Stimulated activated CD4-positive, alpha-beta T cell treated with anti-CD3 and anti-CD28 coated beads, TNF-alpha, amount 100 ng/mL, for 48 hours (primary cell): ENCODE results near the gene AURKA.

Experiments used
- DNase-seq, 3 donors: peaks; one replicate each; pipeline ENCODE4 v3.0.0-alpha.2; 2020; ENCODE audit warnings: low read depth in 3 of 3

AURKA gene

DNA sequence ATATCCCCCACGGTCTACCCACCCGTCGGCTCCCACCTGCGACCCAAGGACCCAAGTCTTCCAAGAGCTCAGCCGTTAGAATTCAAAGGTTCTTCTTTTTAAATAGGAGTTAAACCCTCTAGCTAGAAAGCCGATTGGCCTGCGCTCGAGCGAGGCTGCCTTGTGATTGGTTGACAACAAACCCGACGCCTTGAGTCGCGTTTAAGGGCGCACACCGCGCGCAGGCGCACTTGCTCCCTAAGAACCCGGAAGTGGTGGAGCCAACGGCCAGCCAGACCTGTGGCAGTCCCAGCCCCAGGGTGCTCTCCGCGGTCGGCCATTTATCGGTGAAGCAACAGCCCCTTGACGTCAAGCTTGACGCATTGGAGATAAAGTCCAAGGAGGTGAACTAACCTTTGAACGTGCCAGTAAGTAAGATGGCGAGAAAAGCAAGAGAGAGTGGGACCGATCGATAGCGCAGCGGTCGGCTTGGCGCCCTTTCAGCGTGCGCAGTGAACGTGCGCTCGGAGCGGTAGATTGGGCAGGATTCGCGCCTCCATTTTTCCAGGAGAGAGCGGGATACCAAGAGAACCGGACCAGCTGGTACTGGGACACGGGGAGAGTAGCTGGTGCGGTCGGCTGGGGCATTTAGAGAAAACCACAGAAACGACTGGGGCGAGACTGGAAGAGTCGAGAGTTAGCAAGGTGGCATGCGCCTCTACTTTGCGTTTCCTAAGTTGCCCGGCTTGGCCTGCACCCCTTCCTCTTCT lies at the start of gene AURKA, which contains the start of gene CSTF1:
AURKA (minus strand) TSS at position 84 of the 749 bp plus-strand sequence. CDS start 4,018 bp downstream, outside the sequence.
CSTF1 (plus strand) TSS at position 514 of the 749 bp plus-strand sequence. CDS start 2,908 bp downstream, outside the sequence.
- DNase-seq, result peak; percentile 96 to 99 (median 99)

DNA sequence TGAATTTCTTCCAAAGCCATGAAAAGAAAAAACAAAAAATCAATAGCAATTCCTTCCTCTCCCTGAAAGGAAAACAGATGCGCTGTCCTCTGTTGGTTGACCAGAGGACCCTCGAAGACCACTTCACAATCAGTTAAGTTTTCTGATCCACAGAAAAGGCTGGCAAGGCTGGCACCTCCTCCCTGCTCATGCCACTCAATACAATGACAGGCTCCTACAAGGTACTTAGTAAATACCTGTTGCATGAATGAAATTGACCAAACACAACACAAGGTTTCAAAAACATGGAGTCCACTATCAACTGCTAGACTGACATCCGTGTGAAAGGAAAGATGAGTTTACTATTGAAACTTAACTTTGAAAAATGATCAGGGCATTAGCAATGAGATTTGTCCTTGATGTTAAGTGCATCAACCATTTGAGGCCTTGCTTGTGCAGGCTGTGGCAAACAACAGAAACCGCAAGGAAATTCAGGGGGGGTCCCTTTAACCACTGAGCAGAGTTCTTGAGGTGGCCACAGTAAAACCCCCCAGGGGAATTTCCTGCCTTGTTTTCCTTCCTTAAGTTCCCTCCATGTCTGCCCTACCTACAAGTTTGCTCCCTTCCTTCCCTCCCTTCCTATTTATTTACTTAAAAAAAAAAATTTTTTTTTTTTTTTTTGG lies 48.5 kb upstream of the AURKA start:
- DNase-seq, result no peak

DNA sequence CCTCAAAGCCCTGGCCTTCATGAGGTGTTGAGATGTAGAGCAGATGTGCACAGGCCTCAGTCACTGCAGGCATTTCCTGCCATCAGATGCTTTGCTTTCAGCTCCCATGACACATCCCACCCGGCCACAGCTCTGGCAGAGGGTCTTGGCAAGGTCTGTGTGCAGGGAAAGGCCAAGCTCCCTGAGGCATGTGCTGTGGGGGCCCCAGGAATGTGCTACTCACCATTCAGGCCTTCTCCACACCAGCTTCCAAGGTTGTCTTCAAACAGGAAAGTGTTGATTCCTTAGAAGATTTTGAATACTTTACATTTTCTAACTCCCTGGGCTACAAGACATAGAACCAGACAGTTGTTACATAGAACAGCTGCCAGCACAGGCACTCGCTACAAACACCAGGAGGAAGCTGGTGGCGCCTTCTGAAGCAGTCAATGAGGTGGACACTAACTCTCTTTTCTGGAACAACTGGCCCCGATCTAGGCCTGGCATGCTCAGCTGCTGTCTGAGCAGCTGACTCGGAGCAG lies 47.8 kb upstream of the AURKA start:
- no peak for DNase-seq

DNA sequence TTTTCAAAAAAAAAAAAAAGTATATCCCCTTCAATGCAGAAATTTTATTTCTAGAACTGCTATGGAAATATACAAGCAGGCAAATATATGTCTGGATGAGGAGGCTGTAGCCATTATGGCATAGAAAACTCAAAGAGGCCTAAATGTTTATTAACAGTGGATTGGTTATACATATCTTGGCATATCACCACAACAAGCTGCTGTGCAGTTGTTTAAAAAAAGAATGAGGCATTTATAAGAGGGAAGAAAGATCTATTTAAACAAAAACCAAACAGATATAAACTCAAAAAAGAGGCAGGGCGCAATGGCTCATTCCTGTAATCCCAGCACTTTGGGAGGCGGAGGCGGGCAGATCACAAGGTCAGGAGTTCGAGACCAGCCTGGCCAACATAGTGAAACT lies 46.3 kb upstream of the AURKA start:
- DNase-seq, result no peak

DNA sequence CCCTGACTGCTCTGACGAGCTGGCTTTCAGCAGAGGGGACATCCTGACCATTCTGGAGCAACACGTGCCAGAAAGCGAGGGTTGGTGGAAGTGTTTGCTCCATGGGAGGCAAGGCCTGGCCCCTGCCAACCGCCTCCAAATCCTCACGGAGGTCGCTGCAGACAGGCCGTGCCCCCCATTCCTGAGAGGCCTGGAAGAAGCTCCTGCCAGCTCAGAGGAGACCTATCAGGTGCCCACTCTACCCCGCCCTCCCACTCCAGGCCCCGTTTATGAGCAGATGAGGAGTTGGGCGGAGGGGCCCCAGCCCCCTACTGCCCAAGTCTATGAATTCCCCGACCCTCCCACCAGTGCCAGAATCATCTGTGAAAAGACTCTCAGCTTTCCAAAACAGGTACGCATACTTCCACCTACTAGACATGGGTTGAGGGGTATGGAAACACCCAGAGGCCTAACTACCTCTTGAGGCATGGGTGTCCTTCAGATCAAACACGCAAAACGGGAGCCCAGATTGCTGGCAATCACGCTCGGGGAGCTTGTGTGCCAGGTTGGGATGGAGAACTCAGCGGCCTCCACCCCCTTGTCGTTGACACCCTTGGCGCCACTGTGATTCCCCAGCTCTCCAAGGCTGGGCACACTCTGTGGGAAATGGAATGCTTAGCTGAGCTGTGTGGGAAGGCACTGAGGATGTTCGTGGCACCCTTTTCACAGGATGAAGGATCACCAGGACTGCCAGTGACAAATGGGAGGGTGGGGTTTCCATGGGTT lies 45.4 kb upstream of the AURKA start:
- no peak for DNase-seq

DNA sequence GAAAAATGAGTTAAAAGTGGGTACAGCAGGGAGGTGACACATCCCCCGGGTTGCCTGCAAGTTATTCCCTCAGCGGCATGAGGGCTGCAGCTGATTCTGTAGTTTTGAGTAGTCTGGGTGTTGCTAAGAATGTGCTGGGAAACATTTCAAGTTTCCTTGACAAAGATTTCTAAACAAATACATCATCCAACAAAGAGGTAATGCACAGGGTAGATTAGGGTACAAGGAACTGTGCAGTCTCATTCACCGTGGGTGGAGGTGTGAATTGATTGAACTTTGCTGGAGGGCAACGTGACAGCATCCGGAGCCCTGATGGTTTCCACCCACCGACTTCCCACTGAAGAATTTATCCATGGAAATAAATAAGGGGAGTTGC lies 41.9 kb upstream of the AURKA start:
- no peak for DNase-seq

DNA sequence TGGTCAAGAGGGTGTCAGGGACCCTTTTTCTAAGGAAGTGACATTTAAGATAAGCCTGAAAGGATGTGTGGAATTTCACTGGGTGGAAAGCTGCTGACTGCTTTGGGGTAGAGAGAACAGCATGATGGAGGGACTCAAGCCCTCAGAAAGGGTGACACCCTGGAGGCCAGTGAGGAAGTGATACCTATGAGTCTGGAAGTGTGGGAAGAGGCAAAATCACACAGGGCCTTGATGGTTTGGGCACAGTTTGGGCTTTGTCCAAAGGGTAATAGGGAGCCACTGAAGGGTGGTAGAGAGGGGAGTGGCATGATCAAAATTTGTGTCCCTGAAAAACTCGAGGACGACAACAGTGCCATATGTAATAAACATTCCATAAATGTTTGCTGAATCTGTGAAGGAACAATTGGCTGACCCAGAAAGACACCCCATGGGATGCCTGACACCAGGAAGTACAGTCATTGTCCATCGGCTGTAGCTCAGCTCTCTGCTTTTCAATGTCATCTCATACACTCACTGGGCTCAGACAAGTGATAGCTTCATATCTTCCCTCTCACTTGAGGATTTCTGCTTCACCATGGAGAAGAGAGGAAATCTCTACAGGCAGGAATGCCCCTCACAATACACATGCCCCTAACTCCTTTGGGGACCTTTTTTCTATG lies 41.3 kb upstream of the AURKA start:
- no peak for DNase-seq

DNA sequence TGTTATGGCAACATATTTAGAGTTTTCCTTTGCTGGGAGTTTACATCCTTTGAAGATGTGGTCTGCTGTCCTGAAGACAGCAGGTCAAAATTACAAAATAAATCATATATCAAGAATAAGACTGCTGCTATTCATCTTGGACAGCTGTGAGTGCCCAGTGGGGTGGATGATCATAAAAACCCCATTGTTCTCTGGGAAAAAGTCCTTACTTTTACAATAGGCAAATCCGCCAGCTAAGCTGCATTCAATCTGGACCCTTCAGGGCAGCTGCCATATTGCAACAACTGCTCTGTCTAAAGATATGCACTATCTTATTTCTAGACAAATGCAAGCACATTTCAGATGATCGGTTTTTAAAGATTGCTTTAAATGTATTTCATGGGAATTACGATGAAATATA lies 39.5 kb upstream of the AURKA start:
- DNase-seq, result no peak

DNA sequence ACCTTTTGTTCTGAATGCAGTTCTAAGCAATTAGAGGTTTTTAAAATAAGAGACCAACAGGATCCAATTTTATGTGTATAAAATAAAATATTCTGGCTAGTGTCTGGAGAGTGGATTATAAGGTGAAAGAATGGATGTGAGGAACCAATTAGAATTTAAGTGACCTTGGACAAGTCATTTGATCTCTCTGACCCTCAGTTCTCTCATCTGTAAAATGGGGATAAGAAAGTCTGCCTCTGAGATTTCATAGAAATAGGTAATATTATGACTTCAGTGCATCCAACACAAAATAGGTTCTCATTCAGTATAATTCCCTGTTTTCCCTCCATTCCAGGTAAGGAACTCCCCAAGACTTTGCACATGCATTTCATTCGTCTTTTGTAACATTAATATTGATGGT lies 38.9 kb upstream of the AURKA start:
- DNase-seq, result no peak

DNA sequence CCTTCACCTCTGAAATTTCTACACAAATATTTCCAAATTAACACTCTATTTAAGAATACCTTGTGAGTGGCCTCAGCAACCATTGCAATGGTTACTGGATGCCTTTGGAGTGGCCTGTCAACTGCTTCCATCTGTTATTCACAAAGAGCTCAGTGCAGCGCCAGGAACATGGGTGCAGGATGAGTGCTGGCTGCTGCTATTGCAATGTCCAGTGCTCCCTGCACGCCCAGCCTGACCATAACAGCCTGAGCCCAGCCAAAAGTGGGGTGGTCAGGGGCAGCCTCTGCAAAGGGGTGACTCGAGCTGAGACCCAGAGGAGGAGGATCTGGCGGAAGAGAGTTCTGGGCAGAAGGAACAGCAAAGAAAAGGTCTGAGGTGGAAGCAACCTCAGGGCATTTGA lies 38.4 kb upstream of the AURKA start:
- DNase-seq, result no peak

DNA sequence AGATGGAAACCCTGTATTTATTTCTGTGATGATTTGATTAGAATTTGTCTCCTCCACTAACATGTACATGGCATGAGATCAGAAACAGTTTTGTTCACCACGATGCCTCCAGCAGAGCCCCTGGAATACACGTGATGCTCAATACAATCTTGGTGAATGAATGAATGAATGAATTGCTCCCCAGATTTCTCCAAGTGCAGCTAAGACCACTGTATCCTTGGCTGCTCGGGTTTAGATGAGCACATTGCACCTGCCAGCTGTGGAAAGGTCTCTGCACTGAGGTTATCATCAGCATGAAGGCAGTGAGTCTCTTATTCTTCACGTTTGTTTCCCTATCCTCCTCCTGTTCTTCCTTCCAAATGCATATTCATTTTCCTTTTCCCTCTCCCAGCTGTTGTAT lies 37.9 kb upstream of the AURKA start:
- no peak for DNase-seq

DNA sequence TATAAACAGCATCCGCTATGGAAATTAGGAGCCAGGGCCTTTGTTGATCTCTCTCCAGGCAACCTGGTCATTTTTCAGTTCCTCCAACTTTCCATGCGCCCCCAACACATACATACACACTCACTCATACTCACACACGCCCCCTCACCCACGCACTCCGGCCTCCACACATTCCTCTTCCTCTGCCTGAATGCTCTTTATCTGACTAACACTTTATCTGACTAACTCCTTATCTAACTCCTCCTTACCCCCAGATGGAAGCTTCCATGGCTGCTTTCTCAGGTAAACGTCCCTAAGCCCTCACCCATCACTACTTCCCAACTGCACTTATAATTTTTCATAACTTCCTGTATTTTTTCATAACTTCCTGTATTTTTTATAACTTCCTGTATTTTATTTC lies 37.5 kb upstream of the AURKA start:
- no peak for DNase-seq

DNA sequence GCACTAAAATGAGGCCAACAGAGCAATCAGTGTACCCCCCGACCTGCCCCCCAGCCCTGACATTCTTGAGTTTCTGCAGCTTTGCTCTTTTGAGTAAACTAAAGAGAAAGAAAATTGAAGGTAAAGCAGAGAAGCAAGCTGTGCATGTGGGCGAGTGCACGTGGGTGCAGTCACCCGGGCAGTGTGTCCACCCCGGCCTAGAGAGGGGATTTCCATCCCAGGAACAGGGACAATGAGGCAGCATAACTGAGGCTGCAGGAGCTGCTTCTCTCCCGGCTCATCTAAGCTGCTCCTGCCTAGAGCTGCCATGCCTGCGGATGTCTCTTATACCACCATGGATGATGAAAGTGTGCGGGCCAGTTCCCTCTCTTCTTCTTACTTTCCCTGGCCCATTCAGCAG lies 36.9 kb upstream of the AURKA start:
- DNase-seq, result no peak

DNA sequence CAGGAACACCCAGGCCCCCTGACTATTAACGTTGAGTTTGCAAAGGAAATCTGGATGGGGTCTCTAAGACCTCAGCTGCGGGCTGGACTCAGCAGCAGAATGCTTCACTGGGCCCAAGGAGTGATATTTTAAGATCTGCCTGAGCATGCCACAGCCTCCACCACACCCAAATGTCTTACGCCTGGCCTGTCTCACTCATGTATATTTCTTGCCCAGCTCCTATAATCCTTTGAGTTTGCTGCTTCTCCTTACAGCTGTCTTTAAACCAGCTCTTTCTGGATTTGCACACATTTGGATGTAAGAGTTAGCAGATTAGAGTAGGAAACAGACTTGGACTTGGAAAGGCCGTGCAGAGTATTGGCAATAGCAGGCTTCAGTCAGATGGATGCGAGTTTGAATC lies 36.4 kb upstream of the AURKA start:
- no peak for DNase-seq

DNA sequence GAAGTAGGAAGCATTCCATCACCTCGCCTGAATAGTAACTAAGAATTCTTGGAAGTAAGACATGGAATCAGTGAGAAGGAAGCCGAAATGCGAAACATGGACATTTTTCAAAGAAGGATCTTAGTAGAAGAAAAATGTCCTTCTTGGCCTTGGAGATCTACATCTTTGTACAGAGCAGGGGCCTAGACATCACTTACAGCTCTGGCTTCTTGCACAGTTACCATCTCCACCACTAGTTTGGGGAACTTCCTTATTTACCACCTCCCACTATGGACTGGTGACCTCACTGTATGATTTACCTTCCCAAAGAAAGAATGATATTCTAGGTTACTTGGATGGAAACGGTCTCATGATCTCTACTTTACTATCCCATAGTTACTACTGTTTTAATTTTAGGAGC lies 35.8 kb upstream of the AURKA start:
- no peak for DNase-seq

DNA sequence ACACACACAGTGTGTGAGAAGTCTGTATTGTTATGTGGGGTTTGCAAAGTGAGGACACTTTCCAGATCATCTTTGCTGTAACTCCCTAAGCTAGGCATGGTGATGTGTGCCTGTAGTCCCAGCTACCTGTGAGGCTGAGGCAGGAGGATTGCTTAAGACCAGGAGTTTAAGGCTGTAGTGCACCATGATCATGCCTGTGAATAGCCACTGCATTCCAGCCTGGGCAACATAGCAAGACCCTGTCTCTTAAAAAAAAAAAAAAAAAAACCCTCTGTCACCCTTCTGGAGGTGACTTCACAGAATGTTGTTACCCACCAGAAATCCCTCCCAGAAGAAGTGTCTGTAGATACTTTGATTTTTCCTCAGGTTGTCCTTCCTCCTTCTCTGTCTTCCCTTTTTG lies 34.9 kb upstream of the AURKA start:
- DNase-seq, result no peak

DNA sequence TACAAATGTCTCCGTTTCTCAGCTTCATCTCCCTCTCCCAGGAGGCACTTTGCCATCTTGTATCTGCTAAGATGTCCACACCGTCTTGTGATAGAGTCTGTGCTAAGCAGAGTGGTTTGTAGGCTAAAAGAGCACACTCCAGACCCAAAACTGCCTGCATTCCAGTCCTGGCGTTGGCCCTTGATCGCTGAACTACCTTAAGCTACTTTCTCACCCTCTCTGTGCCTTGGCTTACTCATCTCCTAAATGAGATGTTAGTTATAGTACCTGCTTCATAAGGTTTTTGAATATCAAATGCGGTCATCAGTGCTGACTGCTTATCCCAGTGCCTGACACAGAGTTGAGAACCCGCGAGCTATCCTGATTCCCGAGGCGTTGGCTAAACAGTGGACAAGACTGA lies 34.0 kb upstream of the AURKA start:
- DNase-seq, result no peak

DNA sequence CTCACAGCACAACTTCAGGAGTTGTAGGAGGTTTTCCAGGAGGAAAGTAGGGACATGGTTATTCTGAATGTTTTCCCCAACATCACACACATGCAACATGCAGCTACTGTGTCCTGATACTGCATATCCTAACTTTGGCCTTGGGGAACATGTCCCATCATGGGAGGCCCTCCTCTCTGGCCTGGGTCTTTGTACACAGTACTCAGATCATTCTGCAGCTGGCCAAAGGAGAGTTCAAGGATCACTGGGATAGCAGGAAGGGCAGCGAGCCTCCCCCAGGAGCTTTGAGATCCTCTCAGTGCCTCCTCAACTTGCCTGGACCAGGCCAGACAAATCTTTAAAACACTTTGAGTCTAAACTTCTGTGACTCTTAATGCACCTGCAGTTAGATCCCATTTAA lies 32.9 kb upstream of the AURKA start:
- DNase-seq, result no peak

DNA sequence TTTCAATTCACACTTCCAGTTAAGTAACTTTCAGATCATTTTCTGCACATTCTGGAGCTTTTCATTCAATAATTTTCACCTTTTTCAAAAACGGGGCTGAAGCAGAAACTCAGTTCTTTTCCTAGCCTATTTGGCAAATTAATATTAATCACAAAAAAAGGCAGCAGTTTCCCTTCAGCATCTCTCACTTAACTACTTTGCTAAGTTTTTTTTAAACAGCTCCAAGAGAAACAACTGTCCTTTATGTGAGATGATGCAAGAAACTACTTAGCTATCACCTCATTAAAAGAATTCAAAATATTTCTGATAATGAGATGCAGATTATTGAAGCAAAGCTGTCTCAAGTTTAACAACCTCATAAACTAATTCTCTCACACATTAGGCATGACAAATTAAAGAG lies 31.9 kb upstream of the AURKA start:
- no peak for DNase-seq

DNA sequence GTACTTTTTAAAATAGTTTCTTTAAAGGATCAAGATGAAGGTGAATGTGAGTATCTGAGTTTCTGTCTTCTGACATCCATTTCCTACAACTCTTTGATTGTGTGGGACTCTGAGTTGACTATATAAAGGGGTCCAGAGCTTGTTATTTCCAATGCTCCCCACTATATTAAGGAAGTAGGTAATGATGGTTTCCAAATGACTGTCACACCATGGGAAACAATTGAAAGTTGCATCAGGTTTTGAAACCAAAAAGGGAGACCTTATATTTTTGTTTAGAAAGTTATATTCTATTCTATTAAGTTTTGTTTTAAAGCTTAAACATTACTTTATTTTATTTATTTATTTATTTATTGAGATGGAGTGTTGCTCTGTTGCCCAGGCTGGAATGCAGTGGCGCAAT lies 31.2 kb upstream of the AURKA start:
- DNase-seq, result no peak

DNA sequence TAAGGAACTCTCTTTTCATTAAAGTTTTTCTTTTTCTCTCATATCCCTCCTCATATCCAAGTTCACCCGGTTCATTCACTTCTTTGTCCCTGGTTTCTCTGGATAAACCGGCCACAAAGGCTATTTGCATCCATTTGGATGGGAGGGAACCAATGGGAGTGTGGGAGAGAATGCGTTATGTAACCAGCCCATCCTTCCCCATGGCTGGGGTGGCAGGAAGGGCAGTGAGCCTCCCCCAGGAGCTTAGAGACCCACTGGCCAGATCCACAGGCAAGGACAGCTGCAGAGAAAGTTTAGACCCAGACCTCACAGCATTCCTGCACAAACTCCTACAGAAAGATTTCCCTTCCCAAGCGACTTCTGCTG lies 30.8 kb upstream of the AURKA start:
- no peak for DNase-seq
